HG02973 (cell line): ENCODE measurements around the gene TOP3B.

Experiments used
- ATAC-seq: cut with Tn5 transposase; IDR thresholded peaks from one replicate; pipeline ENCODE4 v1.9.1; 2021; ENCODE audit warnings: moderate library complexity; ENCODE audit not compliant: unreplicated experiment

TOP3B gene

GRCh38 chr22:21909871-21910270 is 72.7 kb downstream of the TOP3B start:
- ATAC-seq: no peak

- ATAC-seq: no peak
Measured at GRCh38 chr22:21907638-21908522, 74.7 kb downstream of the TOP3B start.
